ENCODE measurements around the gene SSTR3. TPM values are rescaled to one million over a fixed set of nuclear protein-coding genes. Genes with fewer than 3 reads are reported as not detected.

The SSTR3 gene
- total RNA-seq, 1 donor from 2014 or later = not detected

- no peak for DNase-seq (ENCODE audit: extremely low read depth, low read depth, low spot score)
Observed at GRCh38 chr22:37198258-37199102, 13.8 kb downstream of the SSTR3 start.

- no peak for DNase-seq (ENCODE audit: extremely low read depth, low read depth, low spot score)
Observed at GRCh38 chr22:37197451-37198257, 14.6 kb downstream of the SSTR3 start.

GRCh38 chr22:37196539-37197450 lies 15.5 kb downstream of the SSTR3 start:
- DNase-seq (ENCODE audit: extremely low read depth, low read depth, low spot score) = no peak

- DNase-seq (ENCODE audit: extremely low read depth, low read depth, low spot score) = no peak
Observed at GRCh38 chr22:37195921-37196320, 16.4 kb downstream of the SSTR3 start.

GRCh38 chr22:37194750-37195149 lies 17.5 kb downstream of the SSTR3 start:
- DNase-seq (ENCODE audit: extremely low read depth, low read depth, low spot score) = no peak

- DNase-seq (ENCODE audit: extremely low read depth, low read depth, low spot score) = no peak
Observed at GRCh38 chr22:37193629-37194191, 18.6 kb downstream of the SSTR3 start.

- DNase-seq (ENCODE audit: extremely low read depth, low read depth, low spot score) = no peak
Observed at GRCh38 chr22:37192741-37193140, 19.5 kb downstream of the SSTR3 start.

GRCh38 chr22:37192204-37192603 lies 20.1 kb downstream of the SSTR3 start:
- no peak for DNase-seq (ENCODE audit: extremely low read depth, low read depth, low spot score)

- no peak for DNase-seq (ENCODE audit: extremely low read depth, low read depth, low spot score)
Observed at GRCh38 chr22:37190262-37190780, 22.0 kb downstream of the SSTR3 start.

GRCh38 chr22:37188901-37189466 lies 23.3 kb downstream of the SSTR3 start:
- DNase-seq (ENCODE audit: extremely low read depth, low read depth, low spot score) = peak; percentile 92

GRCh38 chr22:37187891-37188761 lies 24.2 kb downstream of the SSTR3 start, which contains the start of gene C1QTNF6:
C1QTNF6 (minus strand) TSS chr22:37188247; CDS start chr22:37188213, 34 bp downstream.
- DNase-seq (ENCODE audit: extremely low read depth, low read depth, low spot score) = no peak

GRCh38 chr22:37187552-37187890 lies 24.8 kb downstream of the SSTR3 start:
- DNase-seq (ENCODE audit: extremely low read depth, low read depth, low spot score) = no peak

GRCh38 chr22:37186997-37187522 lies 25.2 kb downstream of the SSTR3 start:
- DNase-seq (ENCODE audit: extremely low read depth, low read depth, low spot score) = no peak

- DNase-seq (ENCODE audit: extremely low read depth, low read depth, low spot score) = peak; percentile 94
Observed at GRCh38 chr22:37186228-37186996, 25.9 kb downstream of the SSTR3 start.

- no peak for DNase-seq (ENCODE audit: extremely low read depth, low read depth, low spot score)
Observed at GRCh38 chr22:37185646-37186227, 26.5 kb downstream of the SSTR3 start.

GRCh38 chr22:37184816-37185541 lies 27.3 kb downstream of the SSTR3 start:
- no peak for DNase-seq (ENCODE audit: extremely low read depth, low read depth, low spot score)

GRCh38 chr22:37184380-37184755 lies 27.9 kb downstream of the SSTR3 start:
- DNase-seq (ENCODE audit: extremely low read depth, low read depth, low spot score) = no peak
